ENCODE results near the gene CDT1. TPM values are rescaled to one million over a fixed set of nuclear protein-coding genes. Genes with fewer than 3 reads are reported as not detected.

The CDT1 gene
- total RNA-seq, 4 donors from 2014 or later = 0.31 to 2.5 (median 0.42) TPM; not detected in 1

DNA sequence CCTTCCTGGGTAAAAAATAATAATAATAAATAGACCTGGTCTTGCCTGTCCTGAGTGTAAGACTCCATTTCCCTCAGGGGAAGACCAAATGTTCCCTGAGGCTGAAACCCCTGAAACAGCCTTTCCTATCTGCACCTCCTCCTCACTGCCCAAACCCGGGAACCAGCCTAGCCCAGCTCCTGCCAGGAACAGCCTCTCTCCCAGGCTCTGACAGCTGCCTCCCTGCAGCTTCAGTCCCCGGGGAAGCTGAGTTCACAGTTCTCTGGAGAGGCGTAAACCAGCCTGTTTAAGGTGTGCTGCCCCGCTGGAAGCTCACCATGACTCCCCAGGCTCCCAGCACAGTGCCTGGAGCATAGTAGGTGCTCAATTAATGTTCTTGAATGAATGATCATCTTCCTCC lies 7.3 kb upstream of the CDT1 start:
- intact Hi-C loops (cut with DNase I; ENCODE audit: low total_unique reads) (no loop called here), in situ Hi-C loops (cut with MboI; ENCODE audit: low sequenced_read_pairs in 4 of 4) (no loop called here)
- DNase-seq (no peak), ATAC-seq (no peak)
- Histone ChIP-seq H3K27ac (no peak overlapping the region), H3K4me1 (no peaks in the 10 kb centered on the region), H3K36me3 (no peaks in the 10 kb centered on the region), H3K9me3 (no peaks in the 10 kb centered on the region), H3K27me3 (peaks cover 12 to 23% (median 22%) of the 10 kb centered on the region in 3 donors), H3K4me3 (no peak overlapping the region)
- TF ChIP-seq, protein P1, sequence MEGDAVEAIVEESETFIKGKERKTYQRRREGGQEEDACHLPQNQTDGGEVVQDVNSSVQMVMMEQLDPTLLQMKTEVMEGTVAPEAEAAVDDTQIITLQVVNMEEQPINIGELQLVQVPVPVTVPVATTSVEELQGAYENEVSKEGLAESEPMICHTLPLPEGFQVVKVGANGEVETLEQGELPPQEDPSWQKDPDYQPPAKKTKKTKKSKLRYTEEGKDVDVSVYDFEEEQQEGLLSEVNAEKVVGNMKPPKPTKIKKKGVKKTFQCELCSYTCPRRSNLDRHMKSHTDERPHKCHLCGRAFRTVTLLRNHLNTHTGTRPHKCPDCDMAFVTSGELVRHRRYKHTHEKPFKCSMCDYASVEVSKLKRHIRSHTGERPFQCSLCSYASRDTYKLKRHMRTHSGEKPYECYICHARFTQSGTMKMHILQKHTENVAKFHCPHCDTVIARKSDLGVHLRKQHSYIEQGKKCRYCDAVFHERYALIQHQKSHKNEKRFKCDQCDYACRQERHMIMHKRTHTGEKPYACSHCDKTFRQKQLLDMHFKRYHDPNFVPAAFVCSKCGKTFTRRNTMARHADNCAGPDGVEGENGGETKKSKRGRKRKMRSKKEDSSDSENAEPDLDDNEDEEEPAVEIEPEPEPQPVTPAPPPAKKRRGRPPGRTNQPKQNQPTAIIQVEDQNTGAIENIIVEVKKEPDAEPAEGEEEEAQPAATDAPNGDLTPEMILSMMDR (IDR thresholded peaks at IDR 0.05 in 4 of 5, conservative IDR thresholded peaks at IDR 0.05 in 1 of 5) = no peak
- no peak for TF ChIP-seq POLR2A (IDR thresholded peaks at IDR 0.05)

DNA sequence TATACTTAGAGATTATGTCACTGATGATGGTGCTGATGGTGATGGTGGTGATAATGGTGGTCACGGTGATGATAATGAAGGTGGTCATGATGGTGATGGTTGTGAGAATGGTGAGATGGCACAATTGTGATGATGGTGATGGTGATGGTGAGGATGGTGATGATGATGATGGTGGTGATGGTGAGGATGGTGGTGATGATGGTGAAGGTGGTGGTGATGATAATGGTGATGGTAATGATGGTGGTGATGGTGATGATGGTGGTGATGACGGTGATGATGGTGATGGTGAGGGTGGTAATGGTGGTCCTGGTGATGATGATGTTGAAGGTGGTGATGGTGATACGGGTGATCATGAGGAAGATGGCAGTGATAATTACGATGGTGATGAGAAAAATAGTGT lies 5.5 kb upstream of the CDT1 start:
- Histone ChIP-seq H3K4me3 (no peak overlapping the region), H3K27me3 (peaks cover 5 to 8% (median 7%) of the 10 kb centered on the region in 3 donors), H3K36me3 (no peaks in the 10 kb centered on the region), H3K4me1 (peaks cover 0 to 5% of the 10 kb centered on the region in 2 donors), H3K9me3 (no peaks in the 10 kb centered on the region), H3K27ac (no peak overlapping the region)
- no peak for TF ChIP-seq POLR2A (IDR thresholded peaks at IDR 0.05)
- TF ChIP-seq, protein P1 (IDR thresholded peaks at IDR 0.05 in 4 of 5, conservative IDR thresholded peaks at IDR 0.05 in 1 of 5) = no peak
- ATAC-seq (no peak), DNase-seq (no peak)
- in situ Hi-C loops (cut with MboI; ENCODE audit: low sequenced_read_pairs in 4 of 4) (no loop called here), intact Hi-C loops (cut with DNase I; ENCODE audit: low total_unique reads) (no loop called here)

DNA sequence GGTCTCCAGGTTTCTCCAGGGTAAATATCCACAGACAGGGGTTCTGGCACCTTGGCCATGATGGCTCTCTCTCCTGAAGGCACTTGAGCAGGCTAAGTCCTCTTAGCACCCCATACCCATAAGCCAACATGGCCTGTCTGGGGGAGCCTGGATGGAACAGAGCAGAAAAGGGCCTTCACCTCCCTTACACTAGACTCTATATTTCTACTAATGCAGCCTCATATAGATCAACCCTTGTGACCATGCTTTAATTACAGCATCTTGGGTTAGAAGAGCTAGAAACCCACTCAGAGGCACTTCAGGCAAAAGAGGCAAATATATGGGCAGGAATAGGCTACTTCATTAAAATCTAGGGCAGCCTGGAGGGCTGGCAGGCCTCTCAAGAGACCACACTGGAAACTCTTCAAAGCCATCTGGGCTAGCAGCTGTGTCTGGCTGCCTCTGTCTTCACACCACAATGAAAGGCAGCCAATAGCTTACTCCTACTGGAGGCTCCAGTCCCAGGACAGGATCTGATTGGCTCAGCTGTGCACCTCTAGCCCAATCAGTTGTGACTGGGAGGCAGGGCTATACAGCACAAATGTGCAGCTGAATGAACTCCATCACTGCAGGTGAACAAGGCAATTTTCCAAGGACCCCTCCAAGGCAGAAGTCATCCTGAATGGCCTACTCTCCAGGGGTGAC lies 4.7 kb upstream of the CDT1 start:
- Histone ChIP-seq H3K27ac (no peak overlapping the region), H3K4me1 (peaks cover 0 to 5% of the 10 kb centered on the region in 2 donors), H3K36me3 (no peaks in the 10 kb centered on the region), H3K27me3 (peaks cover 0 to under 1% (median 0%) of the 10 kb centered on the region in 3 donors), H3K4me3 (no peak overlapping the region), H3K9me3 (no peaks in the 10 kb centered on the region)
- intact Hi-C loops (cut with DNase I; ENCODE audit: low total_unique reads) = no loop called here
- DNase-seq = no peak
- in situ Hi-C loops (cut with MboI; ENCODE audit: low sequenced_read_pairs in 4 of 4) = no loop called here
- no peak for ATAC-seq
- TF ChIP-seq, protein P1 (IDR thresholded peaks at IDR 0.05 in 4 of 5, conservative IDR thresholded peaks at IDR 0.05 in 1 of 5) = no peak
- TF ChIP-seq POLR2A (IDR thresholded peaks at IDR 0.05) = no peak

DNA sequence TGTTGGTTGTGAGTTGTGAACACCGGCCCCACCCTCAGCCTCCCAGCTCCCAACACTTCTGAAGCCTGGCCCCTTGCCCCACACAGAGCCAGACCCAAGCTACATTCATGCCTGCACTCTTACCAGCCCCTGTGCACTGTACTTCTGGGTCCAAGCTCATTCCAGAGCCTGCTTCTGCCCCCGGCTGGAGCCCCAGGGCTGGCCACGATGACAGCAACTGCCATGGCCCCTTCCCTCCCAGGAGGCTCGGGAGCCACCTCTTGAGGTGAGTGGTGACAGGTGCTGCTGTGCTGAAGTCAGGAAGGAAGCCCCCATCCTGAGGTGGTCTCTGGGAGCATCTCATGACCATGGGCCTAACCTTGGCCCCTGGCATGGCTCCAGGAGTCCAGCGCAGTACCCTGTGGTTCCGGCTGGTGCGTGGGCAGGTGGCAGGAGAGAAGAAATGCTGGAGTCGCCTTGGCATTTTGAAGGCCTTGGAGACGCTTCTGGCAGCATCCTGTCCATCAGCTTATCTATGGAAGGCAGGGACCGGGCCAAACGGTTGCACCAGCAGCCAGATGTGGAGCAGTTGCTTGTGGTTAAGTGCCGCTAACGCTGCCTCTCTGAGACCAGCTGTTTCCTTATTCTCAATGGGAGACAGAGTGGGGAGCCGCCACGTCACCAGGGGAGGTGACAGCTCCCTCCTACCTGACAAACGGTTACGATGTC lies 3.9 kb upstream of the CDT1 start:
- no peak for DNase-seq
- Histone ChIP-seq H3K4me3 (no peak overlapping the region), H3K4me1 (peaks cover 0 to 5% of the 10 kb centered on the region in 2 donors), H3K9me3 (no peaks in the 10 kb centered on the region), H3K27me3 (peaks cover 0 to 7% (median 5%) of the 10 kb centered on the region in 3 donors), H3K36me3 (no peaks in the 10 kb centered on the region), H3K27ac (no peak overlapping the region)
- TF ChIP-seq, protein P1 (IDR thresholded peaks at IDR 0.05 in 4 of 5, conservative IDR thresholded peaks at IDR 0.05 in 1 of 5) = no peak
- no peak for TF ChIP-seq POLR2A (IDR thresholded peaks at IDR 0.05)
- intact Hi-C loops (cut with DNase I; ENCODE audit: low total_unique reads) (no loop called here), in situ Hi-C loops (cut with MboI; ENCODE audit: low sequenced_read_pairs in 4 of 4) (no loop called here)
- no peak for ATAC-seq
